WERI-Rb-1 (cell line): ENCODE data around the gene LPAR3.

Experiments
- DNase-seq: peaks from one replicate; pipeline ENCODE4 v3.0.0-alpha.2; 2020
- H3K27ac ChIP-seq: fragments of 250-450 bp; sonication (Bioruptor Pico); 2 replicates; pipeline ENCODE4 v1.5.1; 2020; ENCODE audit warnings: mild to moderate bottlenecking, moderate library complexity
- H3K27me3 ChIP-seq: fragments of 250-450 bp; sonication (Bioruptor Pico); 2 replicates; pipeline ENCODE4 v1.5.1; 2021; ENCODE audit warnings: mild to moderate bottlenecking, low read depth, moderate library complexity; ENCODE audit not compliant: insufficient read depth, severe bottlenecking
- H3K36me3 ChIP-seq: fragments of 250-450 bp; sonication (Bioruptor Pico); 2 replicates; pipeline ENCODE4 v1.5.1; 2020; ENCODE audit warnings: mild to moderate bottlenecking, moderate library complexity
- H3K4me3 ChIP-seq: 2 replicates; pipeline ENCODE4 v1.5.1; 2011; ENCODE audit warnings: low read depth, mild to moderate bottlenecking, control low read depth, low read length
- H3K9me3 ChIP-seq: fragments of 250-450 bp; sonication (Bioruptor Pico); 2 replicates; pipeline ENCODE4 v1.5.1; 2021; ENCODE audit warnings: mild to moderate bottlenecking, moderate library complexity; ENCODE audit not compliant: severe bottlenecking
- CTCF ChIP-seq: IDR thresholded peaks from 2 replicates; pipeline ENCODE4 v1.5.1; 2011; ENCODE audit warnings: low read depth, mild to moderate bottlenecking, control low read depth, inconsistent platforms, low read length

Gene LPAR3

DNA sequence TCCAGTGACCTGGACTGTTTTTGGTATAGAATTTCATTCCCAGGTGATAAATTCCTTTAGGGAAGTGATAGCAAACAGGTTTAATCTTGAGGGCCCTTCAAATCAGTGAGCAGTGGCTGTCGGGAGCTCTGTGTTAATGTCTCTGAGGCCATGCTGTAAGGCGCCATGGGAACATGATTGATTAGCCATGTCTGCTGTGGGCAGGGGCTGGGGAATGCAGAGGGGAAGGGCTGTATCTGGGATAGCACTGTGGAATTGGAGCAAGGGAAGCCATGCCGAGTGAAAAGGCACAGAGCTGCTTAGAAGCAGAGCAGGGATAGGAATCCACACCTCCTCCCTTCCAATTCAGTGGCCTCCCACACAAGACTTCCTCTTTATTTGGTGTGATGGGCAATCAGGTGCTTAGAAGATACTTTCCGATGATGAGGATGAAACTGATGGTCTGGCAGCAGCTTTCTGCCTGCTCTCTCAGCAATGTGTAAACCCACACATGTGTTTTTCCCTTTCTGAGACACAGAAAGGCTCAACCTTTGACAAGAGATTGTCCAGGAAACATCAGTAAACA is 119.0 kb downstream of the LPAR3 start:
- Histone ChIP-seq H3K27ac (no peak overlapping the region), H3K27me3 (no peaks in the 10 kb centered on the region), H3K9me3 (no peaks in the 10 kb centered on the region), H3K4me3 (no peak overlapping the region), H3K36me3 (no peaks in the 10 kb centered on the region)
- no peak for TF ChIP-seq CTCF
- DNase-seq, result no peak

DNA sequence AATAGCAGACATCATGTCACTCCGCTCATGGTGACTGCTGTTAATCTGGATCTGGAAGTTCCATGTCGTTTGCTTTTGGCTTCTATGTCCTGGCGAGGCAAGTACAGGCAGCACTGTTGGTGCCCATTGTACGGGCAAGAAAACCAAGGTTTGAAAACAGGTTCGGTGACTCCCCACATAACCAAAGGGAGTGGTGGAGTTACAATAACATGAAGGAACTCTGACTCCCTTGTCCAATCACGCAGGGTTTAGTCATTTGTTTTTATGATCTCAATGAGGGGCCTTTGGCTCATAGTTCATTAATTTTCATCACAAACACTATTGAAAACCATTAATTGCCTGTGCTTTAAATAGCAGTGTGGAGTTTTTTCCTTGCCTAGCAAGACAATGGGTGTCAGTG is 119.8 kb downstream of the LPAR3 start:
- H3K27me3 ChIP-seq, result no peaks in the 10 kb centered on the region
- TF ChIP-seq CTCF, result no peak
- H3K9me3 ChIP-seq, result no peaks in the 10 kb centered on the region
- H3K4me3 ChIP-seq, result no peak overlapping the region
- no peak overlapping the region for H3K27ac ChIP-seq
- H3K36me3 ChIP-seq, result no peaks in the 10 kb centered on the region
- DNase-seq, result no peak

DNA sequence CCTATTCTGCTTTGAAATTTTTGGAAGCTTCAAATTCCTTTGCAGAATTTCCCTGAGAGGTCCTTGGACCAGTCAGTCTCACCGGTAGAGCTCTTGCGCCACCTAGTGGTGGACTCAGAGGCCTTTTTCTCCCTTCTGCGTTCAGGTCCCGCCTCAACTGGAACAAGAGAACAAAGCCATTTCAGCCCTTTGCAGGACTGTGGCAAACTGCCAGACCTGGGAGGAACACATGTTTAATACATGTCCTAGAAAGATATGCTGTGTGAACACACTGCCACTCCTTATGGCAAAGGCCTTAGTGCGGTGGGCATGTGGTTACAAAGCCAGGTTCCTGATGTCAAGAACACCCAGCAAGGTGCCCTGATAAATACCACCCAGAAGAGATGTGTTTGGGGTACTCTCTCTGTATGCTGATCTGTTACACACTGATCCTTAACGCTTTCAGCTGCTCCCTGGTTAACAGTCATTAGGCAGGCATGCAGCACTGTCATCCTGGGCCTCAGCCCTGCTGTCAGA is 120.5 kb downstream of the LPAR3 start:
- Histone ChIP-seq H3K4me3 (no peak overlapping the region), H3K36me3 (no peaks in the 10 kb centered on the region), H3K27me3 (no peaks in the 10 kb centered on the region), H3K9me3 (no peaks in the 10 kb centered on the region), H3K27ac (no peak overlapping the region)
- peak; percentile 76 for DNase-seq
- peak; percentile 85 for TF ChIP-seq CTCF

DNA sequence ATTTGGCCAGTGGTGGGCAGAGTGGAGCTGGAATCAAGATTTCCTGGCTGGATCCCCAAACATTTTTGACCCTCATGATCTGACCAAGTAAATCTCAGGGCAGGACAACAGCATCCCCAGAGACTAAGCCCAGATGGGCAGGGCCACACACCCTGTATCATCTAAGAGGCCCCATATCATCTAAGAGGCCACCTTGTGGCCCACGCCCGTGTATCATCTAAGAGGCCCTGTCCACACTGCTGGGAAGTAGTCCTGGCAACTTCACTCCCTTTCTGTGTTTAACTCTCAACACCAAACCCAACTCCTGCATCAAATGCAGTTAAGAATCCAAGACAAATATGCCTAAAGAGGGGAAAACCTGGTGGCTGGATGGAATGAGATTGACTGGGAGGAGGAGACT is 121.1 kb downstream of the LPAR3 start:
- no peaks in the 10 kb centered on the region for H3K9me3 ChIP-seq
- H3K27ac ChIP-seq, result no peak overlapping the region
- H3K36me3 ChIP-seq, result no peaks in the 10 kb centered on the region
- H3K27me3 ChIP-seq, result no peaks in the 10 kb centered on the region
- TF ChIP-seq CTCF, result 0 out of 2 replicates have a peak, but pooled peaks have one; percentile 14
- no peak for DNase-seq
- no peak overlapping the region for H3K4me3 ChIP-seq

GRCh38 chr1:84770481-84770880 is 122.5 kb downstream of the LPAR3 start:
- no peaks in the 10 kb centered on the region for H3K9me3 ChIP-seq
- no peak overlapping the region for H3K4me3 ChIP-seq
- no peaks in the 10 kb centered on the region for H3K36me3 ChIP-seq
- DNase-seq, result no peak
- H3K27ac ChIP-seq, result no peak overlapping the region
- no peaks in the 10 kb centered on the region for H3K27me3 ChIP-seq
- no peak for TF ChIP-seq CTCF

DNA sequence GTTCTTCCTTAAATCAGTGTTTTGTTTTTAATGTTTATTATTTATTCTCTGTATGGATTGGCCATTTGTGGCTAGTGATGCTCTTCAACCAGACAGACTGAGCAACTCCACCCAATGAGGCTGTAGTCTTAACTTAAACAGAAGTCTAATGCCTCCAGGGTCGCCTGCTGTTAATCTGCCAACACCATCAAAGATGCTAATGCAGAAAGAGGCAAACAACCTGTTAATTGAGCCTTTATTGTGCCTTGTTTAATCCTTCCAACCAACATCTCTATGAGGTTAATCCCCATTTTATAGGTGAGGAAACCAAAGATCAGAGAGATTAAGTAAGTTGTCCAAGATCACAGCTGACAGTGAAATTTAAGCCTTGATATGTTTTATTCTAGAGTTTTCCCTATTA is 123.4 kb downstream of the LPAR3 start:
- Histone ChIP-seq H3K27me3 (no peaks in the 10 kb centered on the region), H3K27ac (no peak overlapping the region), H3K9me3 (no peaks in the 10 kb centered on the region), H3K4me3 (no peak overlapping the region), H3K36me3 (no peaks in the 10 kb centered on the region)
- no peak for DNase-seq
- no peak for TF ChIP-seq CTCF
